ENCODE data around the gene RBPMS2.
"Not testable (repeated sequence)": the region's sequence is repeated elsewhere in the genome, so short reads cannot be mapped to it uniquely, and the experiment has no call there.

The RBPMS2 gene

DNA sequence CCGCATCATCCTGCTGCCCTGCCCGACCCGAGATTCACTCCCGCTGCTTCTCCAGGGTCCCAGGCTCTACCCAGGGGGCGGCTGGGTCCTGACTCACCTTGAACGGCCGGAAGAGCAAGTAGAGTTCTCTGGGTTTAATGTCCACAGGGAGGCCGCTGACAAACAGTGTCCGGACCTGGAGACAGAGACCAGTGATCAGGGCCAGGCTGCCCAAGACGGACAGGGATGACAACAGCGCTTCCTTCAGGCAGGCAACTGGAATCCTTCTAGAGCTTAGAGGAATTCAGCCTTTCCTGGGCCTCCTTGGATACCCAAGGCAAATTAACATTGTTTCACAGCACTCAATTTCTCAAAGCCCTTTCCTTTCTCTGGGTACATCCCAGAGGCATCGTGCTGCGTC, 23.9 kb downstream of the RBPMS2 start:
- DNase-seq = no peak

DNA sequence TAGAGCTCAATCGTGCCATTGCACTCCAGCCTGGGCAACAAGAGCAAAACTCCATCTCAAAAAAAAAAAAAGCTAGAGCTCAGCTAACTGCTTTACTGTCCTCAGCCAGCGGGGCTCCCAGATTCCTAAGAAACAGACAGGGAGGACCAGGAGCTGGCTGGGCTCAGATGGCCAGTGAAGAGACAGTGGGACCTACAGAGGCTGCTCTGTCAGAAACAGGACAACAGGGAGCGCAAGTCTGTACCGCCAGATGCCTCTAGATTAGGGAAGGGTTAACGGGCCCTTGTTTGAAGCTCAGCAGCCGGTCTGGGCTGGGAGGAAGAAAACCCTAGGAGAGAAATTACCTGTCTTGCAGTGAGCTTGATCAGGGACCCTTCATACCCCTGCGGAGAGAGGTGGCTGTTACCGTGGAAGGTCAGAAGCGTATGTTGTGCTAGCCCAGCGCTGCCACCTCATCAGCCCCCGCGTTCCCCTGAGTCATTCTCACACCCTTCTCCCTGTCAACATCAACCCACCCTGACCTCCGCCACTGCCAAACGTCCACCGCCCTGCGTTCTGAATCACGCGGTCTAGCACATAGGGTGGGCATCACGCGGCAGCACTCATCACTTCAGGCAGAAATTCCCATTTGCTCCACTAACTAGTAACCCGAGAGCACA, 25.3 kb downstream of the RBPMS2 start:
- DNase-seq = no peak

DNA sequence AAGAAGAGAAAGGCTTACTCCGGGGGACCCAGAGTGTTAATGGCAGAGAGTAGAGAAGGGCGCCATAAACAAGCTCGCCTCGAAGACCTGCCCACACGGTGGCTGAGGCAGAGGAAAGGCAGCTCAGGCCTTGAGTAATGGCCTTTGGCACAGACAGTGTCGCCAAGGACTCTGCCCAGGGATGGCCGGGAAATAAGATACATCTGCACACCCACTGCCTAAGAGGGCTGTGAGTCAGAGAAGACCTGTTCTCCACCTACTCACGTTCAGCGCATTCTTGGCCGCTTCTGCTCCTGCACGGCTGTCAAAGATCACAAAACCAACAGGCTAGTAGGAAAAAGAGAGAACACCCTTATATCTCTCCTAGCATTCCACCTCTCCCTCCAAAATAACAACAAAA, 26.2 kb downstream of the RBPMS2 start:
- DNase-seq = no peak

DNA sequence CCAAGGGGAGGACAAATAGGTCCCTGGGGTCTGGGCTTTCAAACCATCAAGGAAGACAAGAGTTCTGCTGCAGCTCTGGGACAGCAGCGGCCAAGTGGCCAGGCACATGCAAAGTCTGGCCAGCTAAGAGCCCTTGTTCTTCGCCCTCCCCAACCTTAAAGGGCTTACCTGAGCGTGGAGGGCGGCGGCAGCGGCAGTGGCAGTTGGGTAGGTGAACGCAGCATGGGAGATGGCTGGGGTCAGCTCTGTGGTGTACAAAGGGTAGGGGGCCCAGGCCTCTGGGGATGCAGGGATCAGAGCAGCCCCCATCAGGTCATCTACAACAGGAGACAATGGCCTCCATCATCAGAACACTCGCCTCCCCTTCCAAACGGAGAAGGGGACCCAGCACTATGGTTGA, 27.1 kb downstream of the RBPMS2 start:
- DNase-seq = no peak

DNA sequence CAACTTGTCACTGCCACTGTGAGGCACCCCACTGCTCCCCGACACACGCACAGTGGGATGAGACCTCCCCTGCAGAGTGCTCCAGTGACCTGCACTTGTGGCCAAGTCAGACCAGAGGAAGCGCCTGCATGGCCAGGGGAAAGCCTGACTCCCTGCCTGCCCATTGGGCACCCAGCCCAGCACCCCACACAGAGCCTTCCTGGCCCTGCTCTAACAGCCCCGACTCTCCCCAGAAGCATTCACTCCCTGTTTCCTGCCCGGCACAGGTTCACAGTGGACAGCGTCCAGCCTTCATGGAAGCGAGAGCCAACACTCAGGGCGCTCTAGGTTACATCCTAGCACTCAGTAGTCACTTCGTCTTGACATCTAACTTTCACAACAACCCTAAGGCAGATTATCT, 27.8 kb downstream of the RBPMS2 start:
- DNase-seq = no peak

DNA sequence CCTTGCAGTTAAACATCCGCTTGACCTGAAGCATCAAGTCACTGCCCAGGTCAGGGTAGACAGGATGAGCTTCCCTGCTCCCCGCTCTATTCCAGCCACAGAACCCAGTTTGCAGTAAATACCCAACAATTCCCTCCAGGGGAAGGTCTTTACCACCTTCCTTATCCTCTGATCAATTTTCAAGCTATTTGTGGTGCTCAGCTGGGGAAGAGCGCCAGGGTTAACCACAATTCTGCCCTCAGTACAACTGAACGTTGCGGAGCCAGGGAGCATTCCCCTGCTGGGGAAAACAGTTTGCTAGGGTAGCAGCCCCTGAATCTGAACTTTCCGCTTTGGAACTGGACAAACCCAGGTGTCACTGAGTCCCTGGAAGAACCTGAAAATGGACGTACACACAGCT, 28.5 kb downstream of the RBPMS2 start:
- DNase-seq = no peak

GRCh38 chr15:64746356-64746755, 29.0 kb downstream of the RBPMS2 start:
- DNase-seq = no peak

DNA sequence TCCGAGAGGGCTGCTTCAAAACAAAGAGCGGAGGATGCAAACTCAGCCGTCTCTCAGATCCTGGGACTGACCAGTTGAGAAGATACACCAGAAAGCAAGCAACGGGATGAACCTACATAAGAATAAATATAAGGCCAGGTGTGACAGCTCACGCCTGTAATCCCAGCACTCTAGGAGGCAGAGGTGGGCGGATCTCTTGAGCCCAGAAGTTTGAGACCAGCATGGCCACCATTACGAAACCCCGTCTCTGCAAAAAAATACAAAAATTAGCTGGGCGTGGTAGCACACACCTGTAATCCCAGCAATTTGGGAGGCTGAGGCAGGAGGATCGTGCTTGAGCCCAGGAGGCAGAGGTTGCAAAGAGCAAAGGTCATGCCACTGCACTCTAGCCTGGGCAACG, 31.7 kb downstream of the RBPMS2 start:
- DNase-seq = no peak

DNA sequence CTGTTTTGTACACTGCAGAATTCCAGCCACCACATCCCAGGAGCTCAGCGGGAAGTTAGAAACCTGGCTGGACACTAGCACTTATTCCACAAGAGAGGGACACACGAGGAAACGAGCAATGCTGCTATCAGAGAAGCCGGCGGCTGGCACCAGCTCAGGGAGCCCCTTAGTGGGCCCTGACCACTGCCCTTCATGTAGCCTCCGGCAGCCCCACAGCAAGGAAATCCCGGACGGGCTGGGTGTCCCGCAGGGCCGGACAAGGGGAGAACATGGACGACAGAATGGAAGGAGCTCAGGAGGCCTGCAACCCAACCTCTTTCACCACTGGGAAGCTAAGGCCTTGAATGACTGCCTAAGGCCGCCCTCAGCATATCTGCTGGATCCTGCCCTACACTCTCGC, 32.5 kb downstream of the RBPMS2 start:
- no peak for DNase-seq

DNA sequence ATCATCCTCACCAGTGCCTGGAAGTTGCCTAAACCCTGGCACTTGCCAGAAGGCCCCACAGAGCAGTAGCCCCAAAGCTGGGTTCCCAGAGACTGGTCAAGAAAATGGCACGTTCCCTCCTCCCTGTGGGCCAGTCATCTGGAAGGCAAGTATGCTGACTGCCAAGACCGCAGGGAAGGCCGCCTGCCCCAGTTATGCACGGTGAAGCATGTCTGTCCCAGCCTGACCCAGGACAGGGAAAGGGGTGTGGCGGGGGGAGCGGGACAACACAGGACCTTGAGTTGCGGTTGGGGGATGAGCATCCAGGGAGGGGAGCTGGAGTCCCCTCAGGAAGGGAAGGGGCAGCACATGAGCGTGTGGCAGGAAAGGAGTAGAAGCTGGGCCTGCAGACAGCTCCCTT, 33.0 kb downstream of the RBPMS2 start:
- DNase-seq = no peak

DNA sequence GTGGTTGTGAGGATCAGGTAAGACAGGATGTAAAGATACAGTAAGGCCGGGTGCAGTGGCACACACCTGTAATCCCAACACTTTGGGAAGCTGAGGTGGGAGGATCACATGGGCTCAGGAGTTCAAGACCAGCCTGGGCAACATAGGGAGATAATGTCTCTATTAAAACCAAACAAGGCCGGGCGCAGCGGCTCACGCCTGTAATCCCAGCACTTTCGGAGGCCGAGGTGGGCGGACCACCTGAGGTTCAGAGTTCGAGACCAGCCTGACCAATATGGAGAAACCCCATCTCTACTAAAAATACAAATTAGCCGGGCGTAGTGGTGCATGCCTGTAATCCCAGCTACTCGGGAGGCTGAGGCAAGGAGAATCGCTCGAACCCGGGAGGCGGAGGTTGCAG, 33.7 kb downstream of the RBPMS2 start:
- not testable (repeated sequence) for DNase-seq

GRCh38 chr15:64740311-64741170, 34.8 kb downstream of the RBPMS2 start:
- no peak for DNase-seq

GRCh38 chr15:64739577-64740143, 35.7 kb downstream of the RBPMS2 start:
- no peak for DNase-seq

DNA sequence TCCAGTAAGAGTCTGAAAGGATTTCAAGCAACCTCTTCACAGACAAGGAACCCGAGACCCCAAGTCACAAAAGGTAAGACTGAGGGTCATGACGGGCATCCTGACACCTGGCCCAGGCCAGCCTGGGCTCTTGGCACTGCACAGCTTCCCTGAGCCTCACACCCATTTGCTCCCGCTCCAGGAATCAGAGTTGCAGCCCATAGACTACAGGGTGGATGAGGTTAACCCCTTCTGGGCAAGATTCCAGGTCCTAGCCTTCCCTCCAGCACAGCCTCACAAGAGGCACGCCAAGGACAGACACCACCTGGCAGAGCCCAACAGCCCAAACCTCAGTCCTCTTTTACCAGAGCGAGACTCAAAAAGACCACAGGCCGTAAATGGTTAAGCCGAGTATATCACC, 36.2 kb downstream of the RBPMS2 start:
- no peak for DNase-seq

DNA sequence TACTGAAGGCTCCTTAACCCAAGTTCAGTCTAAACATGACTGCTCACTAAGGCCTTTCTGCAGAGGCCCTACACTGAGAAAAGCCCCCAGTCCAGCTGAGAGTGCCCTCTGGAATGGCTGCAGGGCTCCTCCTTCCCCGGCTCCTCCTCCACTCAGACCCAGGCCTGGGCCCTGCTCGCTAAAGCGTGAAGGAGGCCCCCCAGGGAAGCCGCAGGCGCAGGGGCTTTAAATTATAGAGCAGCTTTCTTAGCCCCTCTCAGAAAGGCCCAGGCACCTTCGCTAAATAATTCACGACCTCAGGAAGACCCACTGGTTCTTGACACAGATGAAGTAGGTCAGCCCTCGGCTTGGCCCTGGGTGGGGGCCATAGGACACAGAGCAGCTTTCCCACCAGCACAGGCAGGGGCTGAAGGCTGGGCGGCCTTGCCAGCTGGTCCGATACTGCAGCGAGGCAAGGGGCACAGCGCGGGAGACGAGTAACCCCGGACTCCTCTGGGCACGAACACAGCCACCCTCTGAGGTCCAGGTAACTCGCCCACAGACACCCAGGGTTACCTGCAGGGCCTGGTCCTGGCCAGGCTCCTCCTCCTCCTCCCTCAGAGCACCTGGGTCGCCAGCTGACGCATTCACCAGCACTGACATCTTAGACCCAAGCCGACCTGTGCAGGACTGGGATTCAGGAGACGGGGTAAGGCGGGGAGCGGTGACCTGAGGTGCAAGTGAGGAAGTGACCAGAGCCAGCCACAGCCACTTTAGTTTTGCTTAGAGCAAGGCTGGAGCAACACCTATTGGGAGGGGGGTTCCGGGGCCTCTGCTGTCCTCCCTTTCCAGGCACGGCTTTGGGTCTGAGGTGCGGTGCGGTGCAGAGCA, 36.9 kb downstream of the RBPMS2 start:
- no peak for DNase-seq

GRCh38 chr15:64732156-64732860, 43.1 kb downstream of the RBPMS2 start:
- no peak for DNase-seq

DNA sequence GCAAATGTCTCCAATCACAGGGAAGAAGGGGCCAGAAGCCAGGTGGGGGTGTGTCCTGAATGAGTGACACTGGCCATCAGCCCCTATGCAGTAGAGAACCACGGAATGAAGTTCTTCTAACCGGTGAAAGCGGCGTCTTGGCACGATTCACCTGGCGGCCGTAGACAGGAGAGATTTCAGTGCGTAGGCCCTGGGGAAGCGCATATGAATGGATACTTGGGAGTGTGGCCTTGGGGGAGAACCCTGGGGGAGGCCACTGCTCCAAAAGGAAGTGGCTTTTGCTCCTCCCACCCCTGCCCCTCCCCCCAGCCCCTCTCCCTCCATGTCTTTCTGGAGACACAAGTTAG, 43.6 kb downstream of the RBPMS2 start:
- DNase-seq = no peak

- peak; percentile 78 for DNase-seq
Measured at GRCh38 chr15:64731012-64731804, 44.2 kb downstream of the RBPMS2 start.

DNA sequence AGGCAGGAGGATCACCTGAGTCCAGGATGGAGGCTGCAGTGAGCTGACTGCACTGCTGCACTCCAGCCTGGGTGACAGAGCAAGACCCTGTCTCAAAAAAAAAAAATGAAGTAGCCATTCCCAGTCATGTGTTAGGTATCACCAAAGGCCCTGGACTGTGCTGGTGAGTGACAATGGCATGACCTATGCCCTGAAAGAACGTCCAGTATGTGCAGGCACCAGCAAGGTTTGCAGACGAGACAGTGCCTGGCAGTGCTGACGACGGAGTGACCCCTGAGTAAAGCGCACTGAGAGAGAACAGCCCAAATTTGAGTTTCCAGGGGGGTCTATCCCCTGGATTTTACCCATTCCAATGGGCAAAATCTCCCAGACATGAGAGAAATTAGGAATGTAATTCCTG, 45.2 kb downstream of the RBPMS2 start:
- no peak for DNase-seq

DNA sequence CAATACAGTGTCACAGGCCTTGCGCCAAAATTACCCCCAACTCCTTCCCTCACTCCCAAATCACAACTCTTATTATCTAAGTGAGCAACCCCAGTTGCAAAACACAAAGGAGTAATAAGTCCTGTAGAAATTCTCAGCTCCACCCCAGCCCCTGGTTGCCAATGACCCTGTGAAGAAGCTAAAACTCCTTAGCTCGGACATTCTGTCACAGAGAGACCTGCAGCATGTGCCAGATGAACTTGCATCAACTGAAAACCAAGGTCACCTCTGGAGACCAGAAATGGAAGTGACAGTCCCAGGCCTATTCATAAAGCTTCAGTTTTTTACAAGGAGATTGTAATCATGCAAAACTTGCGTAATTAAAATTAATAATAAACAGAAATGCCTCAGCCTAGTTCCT, 55.2 kb downstream of the RBPMS2 start:
- no peak for DNase-seq

DNA sequence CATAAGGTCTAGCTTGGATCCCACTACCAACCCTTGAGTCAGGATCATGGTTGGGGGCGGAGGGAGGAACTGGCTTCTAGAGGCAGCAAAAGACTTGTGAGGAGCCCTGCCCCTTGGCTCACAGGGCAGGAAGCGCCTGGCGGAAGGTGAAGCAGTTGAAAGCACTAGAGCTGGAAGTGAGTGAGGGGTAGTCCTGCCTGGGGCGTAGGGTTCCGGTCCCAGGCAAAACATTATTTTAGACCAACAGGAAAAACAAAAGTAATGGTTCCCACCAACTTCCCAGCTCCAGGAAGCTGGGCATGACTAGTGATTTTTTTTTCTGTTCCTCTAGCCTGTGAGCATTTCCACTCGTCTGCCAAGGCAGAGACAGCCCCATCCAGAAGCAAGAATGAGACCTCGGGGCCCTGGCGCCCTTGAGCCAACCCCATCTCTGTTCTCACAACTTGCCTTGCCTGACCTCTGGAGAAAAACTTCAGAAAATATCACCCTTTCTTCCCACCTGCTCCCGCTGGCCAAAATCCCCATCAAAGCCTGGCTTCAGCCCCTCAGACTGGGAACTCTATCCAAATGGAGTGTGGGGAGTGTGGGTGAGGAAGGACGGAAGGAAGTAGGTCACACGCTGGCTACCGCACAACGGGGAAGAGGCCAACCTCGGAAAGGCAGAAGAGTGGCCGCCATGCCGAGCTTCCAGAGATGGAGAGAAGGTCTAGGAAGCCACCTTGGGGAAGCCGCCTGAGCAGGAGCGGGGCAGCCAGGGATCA, 57.5 kb downstream of the RBPMS2 start:
- no peak for DNase-seq
